ENCODE measurements around the gene TUBGCP6. TPM values are rescaled to one million over a fixed set of nuclear protein-coding genes. Genes with fewer than 3 reads are reported as not detected.

The TUBGCP6 gene
- total and polyA plus RNA-seq, 10 of the 15 experiments (the other 5 are each of a cell fraction or from before 2014, with no cell fraction given): 0.74 to 41.4 (median 19.4) TPM

- no peaks in the 10 kb centered on the region for H3K27me3 ChIP-seq (replicated peaks in 1 of 2; ENCODE audit: control insufficient read depth in 2 of 2, insufficient read depth in 2 of 2, low read length in 1 of 2)
- RAD21 ChIA-PET (ENCODE audit: unreplicated experiment): interaction anchor here (1.1 to 1.4 kb wide), 2 partner anchors 10 to 14 kb away, joined by 3 to 4 read pairs; no protein-coding TSS in a partner anchor
- CTCF ChIA-PET: interaction anchor here (0.8 to 1.6 kb wide), 4 partner anchors 18 to 256 kb away, joined by 3 to 5 read pairs (median 4); no protein-coding TSS in a partner anchor
- FAIRE-seq (peak; percentile 86), ATAC-seq (peak; percentile 1; the same call in 1 of the 3 replicates), DNase-seq (ENCODE audit: low read depth, low spot score) (no peak)
- BruUV-seq (replicated peaks): no TSS peak
- SMC1A ChIA-PET (ENCODE audit: uncharacterized antibody, unreplicated experiment): interaction anchor here (0.6 to 1.8 kb wide), 3 partner anchors 16 to 419 kb away, joined by 3 to 4 read pairs (median 3); no protein-coding TSS in a partner anchor
- peak overlapping the region; percentile 89 for H3K27ac ChIP-seq (ENCODE audit: control insufficient read depth, insufficient read depth)
- no peaks in the 10 kb centered on the region for H4K20me1 ChIP-seq (ENCODE audit: control insufficient read depth, insufficient read depth)
- peak overlapping the region; percentile 81 for H3K4me3 ChIP-seq
- intact Hi-C loops (cut with micrococcal nuclease; ENCODE audit: unreplicated experiment): loop anchor here (5.0 kb wide), 1 partner anchor 225 kb away; the partner anchor contains the start of gene PIM3
- H3K36me3 ChIP-seq (ENCODE audit: control insufficient read depth in 2 of 2, insufficient read depth in 2 of 2, low read length in 1 of 2): peaks cover 0 to 2% of the 10 kb centered on the region in 2 experiments; a peak in 2 of 4 replicates
- peaks cover 54% of the 10 kb centered on the region for H3K79me2 ChIP-seq (ENCODE audit: control insufficient read depth, insufficient read depth, low read length)
- no peak overlapping the region for H2AFZ ChIP-seq (ENCODE audit: control insufficient read depth, low read depth, low read length)
- no peaks in the 10 kb centered on the region for H3K9me3 ChIP-seq (replicated peaks; ENCODE audit: control insufficient read depth, insufficient read depth, low read length)
- WGBS (ENCODE audit: insufficient coverage, insufficient replicate concordance, low lambda C conversion rate, missing lambda C conversion rate): under 1% methylated on average over 23 of the region's 26 CpGs
- H3K4me1 ChIP-seq (ENCODE audit: control insufficient read depth, insufficient read depth, low read length): peaks cover 45% of the 10 kb centered on the region
- H3K4me2 ChIP-seq (ENCODE audit: control insufficient read depth, insufficient read depth): peak overlapping the region; percentile 92
- in situ Hi-C loops (cut with MboI): no loop called here
- H3K9ac ChIP-seq (ENCODE audit: control insufficient read depth, insufficient read depth, low read length): peak overlapping the region; percentile 97
- POLR2A ChIA-PET: interaction anchor here (0.6 to 1.1 kb wide), 5 partner anchors 54 to 376 kb away, joined by 3 to 4 read pairs (median 3); partner anchors contain the start of gene SYCE3
- TF ChIP-seq GABPA (IDR thresholded peaks at IDR 0.05; ENCODE audit: low read depth) (no peak), ASH2L (IDR thresholded peaks at IDR 0.05; ENCODE audit: borderline replicate concordance, low read depth) (no peak), CREM (IDR thresholded peaks at IDR 0.05; ENCODE audit: low read depth) (no peak), SIN3A (IDR thresholded peaks at IDR 0.05; ENCODE audit: low read depth, low read length) (0 out of 2 replicates have a peak, but pooled peaks have one; percentile 43), PML (IDR thresholded peaks at IDR 0.05; ENCODE audit: low read length) (no peak), E2F4 (IDR thresholded peaks at IDR 0.05; ENCODE audit: low read depth, low read length) (no peak), SMARCA5 (IDR thresholded peaks at IDR 0.05) (no peak), MXI1 (IDR thresholded peaks at IDR 0.05; ENCODE audit: low read depth, low read length) (no peak), PAX8 (IDR thresholded peaks at IDR 0.05) (no peak), HSF1 (IDR thresholded peaks at IDR 0.05; ENCODE audit: low read depth, low read length) (no peak), SPI1 (IDR thresholded peaks at IDR 0.05; ENCODE audit: borderline replicate concordance, insufficient read depth, low read depth, low read length) (peak; percentile 9; the same call in 1 of the 2 replicates), KLF5 (IDR thresholded peaks at IDR 0.05; ENCODE audit: partially characterized antibody) (no peak), CEBPB (IDR thresholded peaks at IDR 0.05; ENCODE audit: borderline replicate concordance in 1 of 2, low read depth in 2 of 2, low read length in 2 of 2) (no peak), BCL3 (IDR thresholded peaks at IDR 0.05; ENCODE audit: borderline replicate concordance, insufficient read depth, low read depth, low read length, poor library complexity, severe bottlenecking) (no peak), IKZF1 (conservative IDR thresholded peaks at IDR 0.05) (peak; percentile 15; the same call in 1 of the 2 replicates), MAX (IDR thresholded peaks at IDR 0.05; ENCODE audit: low read depth, low read length) (no peak), CHD4 (IDR thresholded peaks at IDR 0.05) (no peak)
Measured at GRCh38 chr22:50186761-50187523, 57.9 kb downstream of the TUBGCP6 start.
